K562 (cell line): ENCODE data around the gene APOL3. TPM values are rescaled to one million over a fixed set of nuclear protein-coding genes. Genes with fewer than 3 reads are reported as not detected.

Experiments used
- ATAC-seq: fragments of 200-7000 bp; cut with Tn5 transposase; 3 replicates; pipeline ENCODE4 v1.9.1; 2020; ENCODE audit warnings: moderate library complexity
- BruUV-seq: library from RNA; stranded (reverse); fragments of 400-500 nt; replicated peaks from 2 replicates; lab custom pipeline; 2021; lab: Mats Ljungman, UMichigan
- CTCF ChIA-PET: fragments of 300-600 bp; formaldehyde crosslinking; extraction: SDS; loops from one replicate; lab custom pipeline; 2021; ENCODE audit warnings: low intra/inter-chr PET ratio; lab: Yijun Ruan, JAX
- POLR2A ChIA-PET: fragments of 300-600, 350-650 bp; sonication (Branson Sonifier 250); formaldehyde crosslinking; extraction: SDS; loops from one replicate; lab custom pipeline; 2021; ENCODE audit warnings: antibody characterized with exemption, inconsistent platforms; lab: Yijun Ruan, JAX
- DNase-seq, 4 experiments: peaks; one replicate each; pipeline versions ENCODE4 v3.0.0 to v3.0.0-alpha.2; 2011 to 2018; ENCODE audit warnings: low spot score in 3 of 4, mixed read lengths in 3 of 4; ENCODE audit errors: extremely low read depth in 1 of 4
- FAIRE-seq: peaks from 2 replicates; lab custom pipeline; 2011; peaks lifted over from hg19 to GRCh38; lab: Jason Lieb, UNC
- H2AFZ ChIP-seq: 2 replicates; pipeline ENCODE4 v1.6.0; 2011; ENCODE audit warnings: low read depth, low read length, control low read depth, inconsistent platforms
- H3K27ac ChIP-seq: fragments of 200-600 bp; 3 replicates; pipeline ENCODE4 v1.8.0; 2011; ENCODE audit warnings: low read depth, mild to moderate bottlenecking, control low read depth, inconsistent platforms, low read length, moderate library complexity, mixed read lengths; ENCODE audit errors: extremely low read depth
- H3K27me3 ChIP-seq, 2 experiments: fragments of 300-600 bp in 1 of 2; 2 replicates in 1 of 2; 3 replicates in 1 of 2; pipeline versions ENCODE4 v1.6.0 to v1.8.0; 2011; ENCODE audit warnings: inconsistent platforms in 2 of 2, low read length in 2 of 2, mild to moderate bottlenecking in 1 of 2, mixed read lengths in 1 of 2, moderate library complexity in 1 of 2; ENCODE audit not compliant: control insufficient read depth in 2 of 2, insufficient read depth in 2 of 2
- H3K36me3 ChIP-seq: fragments of 300-600 bp; 3 replicates; pipeline ENCODE4 v1.8.0; 2011; ENCODE audit warnings: mild to moderate bottlenecking, low read length, inconsistent platforms; ENCODE audit not compliant: control insufficient read depth, insufficient read depth
- H3K4me1 ChIP-seq, 2 experiments: fragments of 200-600 bp in 1 of 2; replicated peaks in 1 of 2; 2 replicates in 1 of 2; 3 replicates in 1 of 2; pipeline versions ENCODE4 v1.5.1 to v1.8.0; 2011; ENCODE audit warnings: inconsistent platforms in 2 of 2, low read length in 2 of 2, mild to moderate bottlenecking in 1 of 2, mixed read lengths in 1 of 2, moderate library complexity in 1 of 2; ENCODE audit not compliant: control insufficient read depth in 2 of 2, insufficient read depth in 2 of 2
- H3K4me2 ChIP-seq: 2 replicates; pipeline ENCODE4 v1.6.1; 2011; ENCODE audit warnings: low read length, control low read depth, inconsistent platforms, mixed read lengths; ENCODE audit not compliant: insufficient read depth
- H3K4me3 ChIP-seq: fragments of 200-600 bp; sonication (generic), shearing (Covaris generic); 2 replicates; pipeline ENCODE4 v1.5.1; 2016; ENCODE audit warnings: control low read depth, inconsistent platforms
- H3K79me2 ChIP-seq: fragments of 200-600 bp; 3 replicates; pipeline ENCODE4 v1.8.0; 2011; ENCODE audit warnings: low read length, inconsistent platforms; ENCODE audit not compliant: control insufficient read depth, insufficient read depth
- H3K9ac ChIP-seq, 2 experiments: 2 replicates each; pipeline versions ENCODE4 v1.6.0 to v1.6.1; 2011; ENCODE audit warnings: low read depth in 2 of 2, low read length in 2 of 2, control low read depth in 1 of 2, inconsistent platforms in 1 of 2, mild to moderate bottlenecking in 1 of 2, mixed read lengths in 1 of 2; ENCODE audit not compliant: insufficient read depth in 1 of 2
- H3K9me1 ChIP-seq: one replicate; pipeline ENCODE4 v1.6.0; 2011; ENCODE audit warnings: inconsistent platforms, mild to moderate bottlenecking, low read length, moderate library complexity; ENCODE audit not compliant: control insufficient read depth, insufficient read depth
- H3K9me3 ChIP-seq: replicated peaks from 2 replicates; pipeline ENCODE4 v1.5.1; 2011; ENCODE audit warnings: low read depth, low read length, inconsistent platforms; ENCODE audit not compliant: control insufficient read depth, insufficient read depth
- H4K20me1 ChIP-seq: replicated peaks from 2 replicates; pipeline ENCODE4 v1.6.1; 2011; ENCODE audit warnings: low read length, inconsistent platforms, mixed read lengths; ENCODE audit not compliant: control insufficient read depth, insufficient read depth
- FOXJ3 ChIP-seq: sonication (generic); formaldehyde crosslinking; IDR thresholded peaks from 2 replicates; pipeline ENCODE4 v1.4.0; 2020; ENCODE audit warnings: mild to moderate bottlenecking, missing genetic modification reagents
- GABPA ChIP-seq: fragments of 200-800 bp; sonication (Bioruptor generic); conservative IDR thresholded peaks from 2 replicates; pipeline ENCODE4 v1.6.1; 2016; ENCODE audit warnings: low read depth, missing genetic modification characterization, missing compliant biosample characterization
- HIVEP1 ChIP-seq: fragments of 250-450 bp; sonication (Bioruptor Pico); IDR thresholded peaks from 2 replicates; pipeline ENCODE4 v1.4.0; 2020; ENCODE audit warnings: mild to moderate bottlenecking
- JUND ChIP-seq, 2 experiments: IDR thresholded peaks; 2 replicates in 1 of 2; 3 replicates in 1 of 2; pipeline ENCODE4 v1.6.1; 2011; ENCODE audit warnings: borderline replicate concordance in 2 of 2, low read depth in 2 of 2, low read length in 2 of 2, improper control_type of control experiment in 1 of 2, missing biosample characterization in 1 of 2, missing genetic modification characterization in 1 of 2, missing genetic modification reagents in 1 of 2
- NELFE ChIP-seq: IDR thresholded peaks from 2 replicates; pipeline ENCODE4 v1.6.1; 2011; ENCODE audit warnings: mild to moderate bottlenecking; ENCODE audit not compliant: insufficient read depth, insufficient read length
- SAP30 ChIP-seq: fragments of 200-600 bp; sonication (generic); IDR thresholded peaks from 2 replicates; pipeline ENCODE4 v1.6.1; 2012; ENCODE audit warnings: borderline replicate concordance, low read depth, mild to moderate bottlenecking, moderate library complexity, low read length, control low read depth, inconsistent platforms; ENCODE audit not compliant: insufficient read depth, poor library complexity, severe bottlenecking
- ZNF445 ChIP-seq: fragments of 250-450 bp; sonication (Bioruptor Pico); IDR thresholded peaks from 2 replicates; pipeline ENCODE4 v1.4.0; 2020; ENCODE audit warnings: low read depth, mild to moderate bottlenecking, moderate library complexity
- WGBS: fragments of 100-300 bp; shearing (Covaris generic); methylation state at CpG from one replicate; pipeline ENCODE4 v1.1.6; 2016; ENCODE audit warnings: low coverage, mixed read lengths; ENCODE audit not compliant: insufficient coverage; ENCODE audit errors: missing lambda C conversion rate; 5-methylcytosine and 5-hydroxymethylcytosine counted together
- in situ Hi-C: fragments of 300-500 bp; cut with MboI; formaldehyde crosslinking; loops from 4 replicates; pipeline ENCODE4 v1.15.0; 2018; ENCODE audit warnings: inconsistent platforms, mixed read lengths
- intact Hi-C: fragments of 100-400 bp; cut with micrococcal nuclease; formaldehyde crosslinking; loops from 2 replicates; pipeline ENCODE4 v1.14.2; 2022
- polyA plus RNA-seq, 8 experiments: library from polyadenylated mRNA; depleted of rRNA in 4 of 8; stranded (reverse) in 5 of 8; unstranded in 3 of 8; fragments of >200 nt; fragmentation: Nextera tagmentation in 2 of 8; fragmentation: Illumina TruSeq in 1 of 8; extraction: Ambion mirVana in 2 of 8; extraction: Trizol in 1 of 8; gene quantifications; 2 replicates each; pipeline versions ENCODE4 v1.2.1 to v1.2.3, GENCODE V29; 2011 to 2014; ENCODE audit warnings: inconsistent platforms in 1 of 8, missing spikeins in 1 of 8
- total RNA-seq, 7 experiments: library from RNA; depleted of rRNA in 6 of 7; stranded (reverse); fragments of >200 nt in 6 of 7; fragmentation: Illumina TruSeq in 2 of 7; extraction: Trizol in 2 of 7; gene quantifications; 2 replicates each; pipeline versions ENCODE4 v1.2.1 to v1.2.3, GENCODE V29; 2011 to 2021; ENCODE audit warnings: low replicate concordance in 1 of 7
- TF ChIP-seq, protein P1 (sequence below), 2 experiments: fragments of 450-650 bp; IDR thresholded peaks; 2 replicates each; pipeline ENCODE4 v1.6.1; 2018; ENCODE audit warnings: mild to moderate bottlenecking in 2 of 2, low read depth in 1 of 2; ENCODE audit not compliant: partially characterized antibody in 2 of 2
- TF ChIP-seq, protein P2 (sequence below): fragments of 250-450 bp; sonication (Bioruptor Pico); IDR thresholded peaks from 2 replicates; pipeline ENCODE4 v1.4.0; 2020; ENCODE audit warnings: mild to moderate bottlenecking, moderate library complexity
- TF ChIP-seq, protein P3 (sequence below): fragments of 450-650 bp; formaldehyde crosslinking; IDR thresholded peaks from 2 replicates; pipeline ENCODE4 v1.4.0; 2020; ENCODE audit warnings: mild to moderate bottlenecking, mixed read lengths

APOL3 gene
- total and polyA plus RNA-seq, 9 of the 15 experiments (the other 6 are each of a cell fraction or from before 2014, with no cell fraction given) = 0.25 to 1.1 (median 0.56) TPM; not detected in 1

DNA sequence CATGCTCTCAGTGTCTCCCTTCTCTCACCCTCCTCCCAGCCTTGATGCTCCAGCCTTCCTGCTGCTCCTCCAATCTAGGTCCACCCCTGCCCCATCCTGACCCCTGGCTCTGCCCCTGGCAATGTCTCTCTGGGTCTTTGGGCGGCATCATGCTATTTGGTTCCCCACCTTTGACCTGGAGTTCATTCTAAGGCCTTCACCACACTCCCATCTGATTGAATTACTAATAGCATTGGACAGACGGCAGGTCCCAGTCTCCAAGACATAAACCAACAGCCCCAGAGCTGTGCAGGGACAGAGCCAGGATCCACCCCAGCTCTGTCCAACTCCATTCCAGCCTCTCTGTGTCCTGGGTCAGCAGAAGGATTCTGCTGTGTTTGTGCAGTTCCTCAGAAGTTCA is 33.8 kb upstream of the APOL3 start:
- Histone ChIP-seq H3K9me3 (no peaks in the 10 kb centered on the region), H3K4me3 (no peak overlapping the region), H3K9ac (no peak overlapping the region), H3K4me1 (peaks cover 21 to 27% of the 10 kb centered on the region in 2 experiments; a peak in 4 of 5 replicates), H3K4me2 (no peak overlapping the region), H3K9me1 (no peaks in the 10 kb centered on the region), H2AFZ (no peak overlapping the region), H3K36me3 (peaks cover 29% of the 10 kb centered on the region; the same call in 1 of the 3 replicates), H3K27ac (no peak overlapping the region)
- CTCF ChIA-PET = interaction anchor here (1.7 kb wide), 1 partner anchor 27 kb away, joined by 6 read pairs; no protein-coding TSS in a partner anchor
- ATAC-seq = no peak
- intact Hi-C loops = loop anchor here (2.0 kb wide), 1 partner anchor 92 kb away; no protein-coding TSS in a partner anchor
- in situ Hi-C loops = no loop called here
- WGBS = 75% methylated on average over 1 of the region's 2 CpGs
- POLR2A ChIA-PET = interaction anchor here (1.0 kb wide), 1 partner anchor 92 kb away, joined by 3 read pairs; no protein-coding TSS in a partner anchor
- TF ChIP-seq NELFE (no peak), HIVEP1 (CRISPR knock-in tag) (no peak), SAP30 (no peak), ZNF445 (CRISPR knock-in tag) (no peak), FOXJ3 (CRISPR knock-in tag) (no peak), GABPA (tag) (no peak), JUND (IDR thresholded peaks at IDR 0.05; ENCODE audit: borderline replicate concordance, low read depth, low read length) (no peak), JUND (tag; IDR thresholded peaks at IDR 0.05; ENCODE audit: borderline replicate concordance, low read depth, low read length) (no peak)
- TF ChIP-seq, protein P1, sequence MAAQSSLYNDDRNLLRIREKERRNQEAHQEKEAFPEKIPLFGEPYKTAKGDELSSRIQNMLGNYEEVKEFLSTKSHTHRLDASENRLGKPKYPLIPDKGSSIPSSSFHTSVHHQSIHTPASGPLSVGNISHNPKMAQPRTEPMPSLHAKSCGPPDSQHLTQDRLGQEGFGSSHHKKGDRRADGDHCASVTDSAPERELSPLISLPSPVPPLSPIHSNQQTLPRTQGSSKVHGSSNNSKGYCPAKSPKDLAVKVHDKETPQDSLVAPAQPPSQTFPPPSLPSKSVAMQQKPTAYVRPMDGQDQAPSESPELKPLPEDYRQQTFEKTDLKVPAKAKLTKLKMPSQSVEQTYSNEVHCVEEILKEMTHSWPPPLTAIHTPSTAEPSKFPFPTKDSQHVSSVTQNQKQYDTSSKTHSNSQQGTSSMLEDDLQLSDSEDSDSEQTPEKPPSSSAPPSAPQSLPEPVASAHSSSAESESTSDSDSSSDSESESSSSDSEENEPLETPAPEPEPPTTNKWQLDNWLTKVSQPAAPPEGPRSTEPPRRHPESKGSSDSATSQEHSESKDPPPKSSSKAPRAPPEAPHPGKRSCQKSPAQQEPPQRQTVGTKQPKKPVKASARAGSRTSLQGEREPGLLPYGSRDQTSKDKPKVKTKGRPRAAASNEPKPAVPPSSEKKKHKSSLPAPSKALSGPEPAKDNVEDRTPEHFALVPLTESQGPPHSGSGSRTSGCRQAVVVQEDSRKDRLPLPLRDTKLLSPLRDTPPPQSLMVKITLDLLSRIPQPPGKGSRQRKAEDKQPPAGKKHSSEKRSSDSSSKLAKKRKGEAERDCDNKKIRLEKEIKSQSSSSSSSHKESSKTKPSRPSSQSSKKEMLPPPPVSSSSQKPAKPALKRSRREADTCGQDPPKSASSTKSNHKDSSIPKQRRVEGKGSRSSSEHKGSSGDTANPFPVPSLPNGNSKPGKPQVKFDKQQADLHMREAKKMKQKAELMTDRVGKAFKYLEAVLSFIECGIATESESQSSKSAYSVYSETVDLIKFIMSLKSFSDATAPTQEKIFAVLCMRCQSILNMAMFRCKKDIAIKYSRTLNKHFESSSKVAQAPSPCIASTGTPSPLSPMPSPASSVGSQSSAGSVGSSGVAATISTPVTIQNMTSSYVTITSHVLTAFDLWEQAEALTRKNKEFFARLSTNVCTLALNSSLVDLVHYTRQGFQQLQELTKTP (IDR thresholded peaks at IDR 0.05; ENCODE audit: low read depth in 1 of 2, partially characterized antibody in 2 of 2) = no peak
- TF ChIP-seq, protein P2, sequence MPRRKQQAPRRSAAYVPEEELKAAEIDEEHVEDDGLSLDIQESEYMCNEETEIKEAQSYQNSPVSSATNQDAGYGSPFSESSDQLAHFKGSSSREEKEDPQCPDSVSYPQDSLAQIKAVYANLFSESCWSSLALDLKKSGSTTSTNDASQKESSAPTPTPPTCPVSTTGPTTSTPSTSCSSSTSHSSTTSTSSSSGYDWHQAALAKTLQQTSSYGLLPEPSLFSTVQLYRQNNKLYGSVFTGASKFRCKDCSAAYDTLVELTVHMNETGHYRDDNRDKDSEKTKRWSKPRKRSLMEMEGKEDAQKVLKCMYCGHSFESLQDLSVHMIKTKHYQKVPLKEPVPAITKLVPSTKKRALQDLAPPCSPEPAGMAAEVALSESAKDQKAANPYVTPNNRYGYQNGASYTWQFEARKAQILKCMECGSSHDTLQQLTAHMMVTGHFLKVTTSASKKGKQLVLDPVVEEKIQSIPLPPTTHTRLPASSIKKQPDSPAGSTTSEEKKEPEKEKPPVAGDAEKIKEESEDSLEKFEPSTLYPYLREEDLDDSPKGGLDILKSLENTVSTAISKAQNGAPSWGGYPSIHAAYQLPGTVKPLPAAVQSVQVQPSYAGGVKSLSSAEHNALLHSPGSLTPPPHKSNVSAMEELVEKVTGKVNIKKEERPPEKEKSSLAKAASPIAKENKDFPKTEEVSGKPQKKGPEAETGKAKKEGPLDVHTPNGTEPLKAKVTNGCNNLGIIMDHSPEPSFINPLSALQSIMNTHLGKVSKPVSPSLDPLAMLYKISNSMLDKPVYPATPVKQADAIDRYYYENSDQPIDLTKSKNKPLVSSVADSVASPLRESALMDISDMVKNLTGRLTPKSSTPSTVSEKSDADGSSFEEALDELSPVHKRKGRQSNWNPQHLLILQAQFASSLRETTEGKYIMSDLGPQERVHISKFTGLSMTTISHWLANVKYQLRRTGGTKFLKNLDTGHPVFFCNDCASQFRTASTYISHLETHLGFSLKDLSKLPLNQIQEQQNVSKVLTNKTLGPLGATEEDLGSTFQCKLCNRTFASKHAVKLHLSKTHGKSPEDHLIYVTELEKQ (CRISPR knock-in tag) = no peak
- TF ChIP-seq, protein P3, sequence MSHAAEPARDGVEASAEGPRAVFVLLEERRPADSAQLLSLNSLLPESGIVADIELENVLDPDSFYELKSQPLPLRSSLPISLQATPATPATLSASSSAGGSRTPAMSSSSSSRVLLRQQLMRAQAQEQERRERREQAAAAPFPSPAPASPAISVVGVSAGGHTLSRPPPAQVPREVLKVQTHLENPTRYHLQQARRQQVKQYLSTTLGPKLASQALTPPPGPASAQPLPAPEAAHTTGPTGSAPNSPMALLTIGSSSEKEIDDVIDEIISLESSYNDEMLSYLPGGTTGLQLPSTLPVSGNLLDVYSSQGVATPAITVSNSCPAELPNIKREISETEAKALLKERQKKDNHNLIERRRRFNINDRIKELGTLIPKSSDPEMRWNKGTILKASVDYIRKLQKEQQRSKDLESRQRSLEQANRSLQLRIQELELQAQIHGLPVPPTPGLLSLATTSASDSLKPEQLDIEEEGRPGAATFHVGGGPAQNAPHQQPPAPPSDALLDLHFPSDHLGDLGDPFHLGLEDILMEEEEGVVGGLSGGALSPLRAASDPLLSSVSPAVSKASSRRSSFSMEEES (CRISPR knock-in tag) = no peak
- TF ChIP-seq, all 486 proteins: peak for 0
- no peaks in the 10 kb centered on the region; the same call in 1 of the 3 replicates for H3K79me2 ChIP-seq
- BruUV-seq = no TSS peak
- no peaks in the 10 kb centered on the region for H4K20me1 ChIP-seq
- no peaks in the 10 kb centered on the region for H3K27me3 ChIP-seq
- FAIRE-seq (no peak), DNase-seq (no peak)
